HT-29 (cell line): Measurements from ENCODE around the gene KMO. TPM values are rescaled to one million over a fixed set of nuclear protein-coding genes. Genes with fewer than 3 reads are reported as not detected.
A peak's percentile ranks its signal among the peaks of the same experiment; 100 is the strongest.

Source experiments
- DNase-seq: peaks from one replicate; pipeline ENCODE4 v3.0.0-alpha.2; 2015; ENCODE audit warnings: low spot score
- total RNA-seq: library from RNA; depleted of rRNA; stranded (reverse); fragments of >200 nt; shearing (Covaris generic); gene quantifications from 2 replicates; pipeline ENCODE4 v1.2.3, GENCODE V29; 2014

Gene KMO
- total RNA-seq, 1 experiment from 2014 or later: not detected

DNA sequence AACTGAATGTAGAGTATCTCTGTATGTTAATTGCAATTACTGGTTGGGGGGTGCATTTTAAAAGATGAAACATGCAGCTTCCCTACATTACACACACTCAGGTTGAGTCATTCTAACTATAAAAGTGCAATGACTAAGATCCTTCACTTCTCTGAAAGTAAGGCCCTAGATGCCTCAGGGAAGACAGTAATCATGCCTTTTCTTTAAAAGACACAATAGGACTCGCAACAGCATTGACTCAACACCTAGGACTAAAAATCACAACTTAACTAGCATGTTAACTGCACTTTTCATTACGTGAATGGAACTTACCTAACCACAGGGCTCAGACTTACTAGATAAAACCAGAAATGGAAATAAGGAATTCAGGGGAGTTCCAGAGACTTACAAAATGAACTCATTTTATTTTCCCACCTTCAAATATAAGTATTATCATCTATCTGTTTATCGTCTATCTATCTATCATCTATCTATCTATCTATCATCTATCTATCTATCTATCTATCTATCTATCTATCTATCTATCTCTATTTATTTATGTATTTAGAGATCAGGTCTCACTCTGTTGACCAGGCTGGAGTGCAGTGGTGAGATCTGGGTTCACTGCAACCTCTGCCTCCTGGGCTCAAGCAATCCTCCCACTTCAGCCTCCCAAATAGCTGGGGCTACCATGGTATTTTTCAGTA lies 60.2 kb downstream of the KMO start:
- DNase-seq: no peak

DNA sequence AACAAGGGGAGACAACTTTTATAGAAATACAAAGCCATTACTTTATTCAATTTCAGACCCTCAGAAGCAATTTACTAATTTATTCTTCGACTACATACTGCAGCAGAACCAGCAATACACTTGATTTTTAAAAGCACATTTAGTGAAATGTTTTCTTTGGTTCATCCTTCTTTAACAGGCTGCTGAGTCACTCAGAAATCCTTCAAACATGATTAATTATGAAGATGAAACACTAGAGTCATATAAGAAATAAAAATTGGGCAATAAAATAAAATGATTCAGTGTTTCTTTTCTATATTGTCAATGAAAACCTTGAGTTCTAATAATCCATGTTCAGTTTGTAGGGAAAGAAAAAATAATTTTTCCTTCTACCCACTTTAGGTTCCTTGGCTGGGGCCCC lies 61.0 kb downstream of the KMO start:
- no peak for DNase-seq

DNA sequence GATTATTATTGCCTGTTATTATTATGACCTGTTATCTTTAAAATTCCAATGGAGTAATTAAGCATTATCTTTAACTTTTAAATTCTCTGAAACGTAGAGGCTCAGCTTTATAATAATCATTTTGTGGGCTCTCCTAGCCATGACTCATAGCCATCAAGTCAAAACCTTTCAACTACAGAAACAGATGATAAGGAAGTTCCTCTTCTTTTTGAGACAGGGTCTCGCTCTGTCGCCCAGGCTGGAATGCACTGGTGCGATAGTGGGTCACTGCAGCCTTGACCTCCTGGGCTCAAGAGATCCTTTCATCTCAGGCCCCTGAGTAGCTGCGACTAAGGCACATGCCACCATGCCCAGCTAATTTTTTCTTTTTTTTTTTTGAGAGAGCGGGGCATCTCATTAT lies 64.5 kb downstream of the KMO start:
- no peak for DNase-seq

DNA sequence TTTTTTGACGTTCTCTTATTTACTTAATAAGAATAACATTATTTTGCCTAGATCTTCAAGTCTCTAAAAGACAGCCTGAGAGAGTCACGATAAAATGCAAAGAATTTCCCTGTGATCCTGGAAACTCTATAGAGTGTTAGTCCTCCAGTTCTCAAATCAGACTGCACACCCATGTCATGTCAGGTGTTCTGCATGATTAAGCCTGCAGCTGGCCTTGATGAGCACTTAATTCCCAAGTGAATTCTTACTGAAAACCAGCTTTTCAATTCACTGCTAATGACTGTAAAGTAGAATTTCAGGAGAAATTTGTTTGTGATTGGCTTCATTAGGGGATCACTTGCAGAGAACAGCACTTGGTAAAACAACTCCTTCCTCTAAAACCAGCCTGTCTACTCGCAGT lies 66.1 kb downstream of the KMO start:
- DNase-seq: no peak

DNA sequence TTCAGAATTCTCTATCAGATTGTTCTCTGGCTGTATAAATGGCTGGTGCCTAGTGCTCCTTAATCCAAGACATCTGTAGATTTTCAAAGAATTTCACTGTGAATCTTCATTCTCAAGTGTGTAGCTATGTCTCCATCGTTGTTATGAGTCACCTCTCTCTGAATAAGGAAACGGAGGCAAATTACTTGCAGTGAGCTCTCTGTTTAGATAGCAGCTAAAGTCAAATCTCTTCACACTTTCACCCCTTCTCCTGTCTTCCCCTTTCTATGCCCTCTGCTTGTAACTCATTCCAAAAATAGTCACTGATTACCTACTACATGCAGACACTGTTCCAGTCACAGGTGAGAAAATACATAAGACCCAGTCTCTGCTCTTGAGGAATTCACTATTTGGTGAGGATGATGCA lies 68.3 kb downstream of the KMO start:
- DNase-seq: no peak

DNA sequence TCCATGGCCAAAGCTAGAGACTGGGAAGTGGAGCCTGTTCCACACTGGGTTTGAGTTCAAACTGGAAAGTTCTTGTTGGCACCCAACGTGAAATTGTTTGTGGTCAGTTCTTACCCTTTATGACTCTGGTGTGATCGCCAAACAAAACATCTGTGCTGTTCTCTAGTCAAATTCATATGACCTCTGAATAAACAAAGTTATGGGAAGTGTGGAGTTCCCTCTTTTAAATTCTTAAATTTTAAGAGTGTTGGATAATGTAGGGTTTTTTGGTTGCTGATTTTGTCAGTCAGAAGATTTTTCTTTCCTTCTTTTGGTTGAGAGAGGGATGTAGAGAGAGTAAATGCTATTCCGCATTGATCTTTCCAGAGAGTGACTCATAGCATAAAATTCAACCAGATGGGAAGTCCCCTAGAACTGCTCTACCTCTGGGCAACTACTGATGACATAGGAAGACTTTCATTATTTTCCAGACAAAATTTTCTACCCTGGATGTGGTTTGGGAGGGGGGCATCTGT lies 71.6 kb downstream of the KMO start:
- no peak for DNase-seq

DNA sequence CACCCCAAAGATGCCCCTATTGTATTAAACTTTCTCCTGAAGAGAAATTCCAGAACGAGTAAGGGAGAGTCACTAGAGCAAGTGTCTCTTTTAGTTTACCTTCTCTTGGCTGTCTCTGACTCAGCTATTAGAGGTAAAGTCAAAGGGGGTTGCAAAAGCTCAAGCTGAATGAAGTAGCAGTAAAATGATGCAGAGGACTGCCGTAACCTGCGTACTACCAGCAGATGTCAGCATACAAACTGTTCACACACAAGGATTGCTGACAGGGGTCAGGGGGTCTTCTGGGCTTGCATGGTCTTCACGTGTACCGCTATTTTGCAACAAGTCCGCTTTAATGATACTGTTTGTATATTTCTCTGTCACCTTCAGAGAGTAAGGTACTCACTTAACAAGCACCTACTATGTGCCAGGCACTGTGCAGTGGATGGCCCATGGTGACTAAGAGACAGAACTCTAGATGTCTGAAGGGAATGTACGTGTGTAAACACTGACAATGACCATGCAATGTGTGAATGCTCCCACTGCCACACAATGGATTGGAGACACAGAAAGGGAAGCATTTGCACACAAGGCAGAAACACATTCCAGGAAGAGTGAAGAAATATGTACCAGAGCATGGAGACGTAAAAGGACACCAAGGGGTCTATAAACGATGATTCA lies 73.1 kb downstream of the KMO start:
- no peak for DNase-seq

DNA sequence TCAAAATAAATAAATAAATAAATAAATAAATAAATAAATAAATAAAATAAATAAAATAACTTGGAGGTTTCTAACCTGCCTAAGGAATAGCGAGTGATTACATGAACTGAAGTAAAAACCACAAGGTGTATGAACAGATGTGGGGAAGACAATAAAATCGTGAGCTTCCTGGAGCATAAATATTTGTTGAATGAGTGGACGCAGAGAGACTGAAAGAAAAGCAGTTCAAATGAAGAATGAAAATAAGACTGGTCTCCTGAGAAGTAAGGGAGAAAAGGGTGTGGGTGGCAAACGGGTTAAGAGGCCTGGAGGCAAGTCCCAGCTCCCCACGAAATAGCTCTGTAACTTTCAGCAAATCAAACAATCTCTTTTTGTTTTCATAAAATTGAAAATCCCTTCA lies 74.4 kb downstream of the KMO start:
- DNase-seq: no peak

DNA sequence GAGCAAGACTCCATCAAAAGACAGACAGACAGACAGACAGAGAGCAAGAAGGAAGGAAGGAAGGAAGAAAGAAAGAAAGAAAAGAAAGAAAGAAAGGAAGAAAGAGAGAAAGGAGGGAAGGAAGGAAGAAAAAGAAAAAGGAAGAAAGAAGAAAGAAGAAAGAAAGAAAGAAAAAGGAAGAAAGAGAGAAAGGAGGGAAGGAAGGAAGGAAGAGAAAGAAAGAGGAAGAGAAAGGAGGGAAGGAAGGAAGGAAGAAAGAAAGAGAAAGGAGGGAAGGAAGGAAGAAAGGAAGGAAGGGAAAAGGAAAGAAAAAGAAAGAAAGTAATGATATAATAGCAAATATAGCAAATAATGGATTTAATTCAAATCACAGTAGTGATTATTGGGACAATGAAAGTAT lies 75.3 kb downstream of the KMO start:
- no peak for DNase-seq

DNA sequence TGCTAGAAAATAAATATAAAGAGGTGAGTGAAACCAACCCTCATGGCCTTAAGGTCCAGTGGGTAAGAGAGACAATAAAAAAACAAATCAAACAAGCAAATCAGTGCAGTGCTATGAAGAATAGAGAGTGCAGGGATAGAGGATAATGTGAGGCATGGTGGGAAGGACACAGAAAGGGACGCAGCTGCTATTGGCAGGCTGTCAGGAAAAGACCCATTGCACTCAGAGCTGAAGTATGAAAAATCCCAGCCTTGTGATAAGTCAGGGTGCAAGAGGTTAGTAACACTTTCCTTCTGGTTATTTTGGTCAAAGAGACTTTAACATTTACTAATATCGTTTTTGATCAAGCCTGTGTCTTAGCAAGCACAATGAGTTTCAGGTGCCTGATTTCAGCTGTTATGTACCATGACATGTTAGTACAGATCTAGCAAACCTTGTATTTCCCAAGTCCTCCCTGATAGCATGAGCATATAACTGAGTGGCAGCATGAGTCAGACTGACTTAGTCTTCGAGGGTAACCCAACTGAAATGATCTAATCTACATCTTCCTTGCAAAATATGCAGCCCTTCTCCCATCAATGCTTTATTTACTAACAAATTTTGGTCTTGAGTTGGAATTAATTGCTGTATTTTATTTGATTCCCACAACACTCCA lies 76.3 kb downstream of the KMO start:
- DNase-seq: no peak

DNA sequence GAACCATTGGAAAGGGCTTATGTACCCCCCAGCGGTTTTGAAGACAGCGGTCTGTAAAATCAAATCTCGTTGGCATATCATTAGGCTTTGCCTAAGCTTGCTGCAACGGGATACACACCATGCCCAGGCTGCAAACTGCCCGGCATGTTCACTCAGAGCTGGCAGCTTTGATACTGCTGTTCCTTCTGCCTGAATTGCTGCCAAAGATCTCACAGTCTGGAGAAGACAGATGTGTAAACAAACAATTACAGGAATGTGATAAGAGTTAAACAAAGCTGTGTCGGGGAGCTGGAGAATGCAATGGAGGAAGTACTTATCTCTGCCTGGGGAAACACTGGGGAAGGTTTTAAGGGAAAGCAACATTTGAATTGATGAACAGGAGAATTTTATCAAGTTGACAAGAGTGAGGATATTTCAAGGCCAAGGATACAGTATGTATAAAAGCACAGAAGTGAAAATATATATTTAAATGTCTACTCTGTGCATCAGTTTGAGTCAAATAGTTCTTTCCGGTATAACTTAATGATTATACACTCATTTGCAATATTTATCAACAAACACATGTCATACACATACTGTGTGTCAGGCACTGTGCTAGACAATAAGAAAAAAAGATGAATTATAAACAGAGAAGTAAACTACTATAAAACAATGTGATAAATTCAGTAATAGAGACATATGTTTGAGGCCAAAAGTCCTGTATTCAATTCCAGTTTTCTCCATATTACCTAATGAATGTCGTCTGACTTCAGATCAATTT lies 78.1 kb downstream of the KMO start:
- DNase-seq: no peak

DNA sequence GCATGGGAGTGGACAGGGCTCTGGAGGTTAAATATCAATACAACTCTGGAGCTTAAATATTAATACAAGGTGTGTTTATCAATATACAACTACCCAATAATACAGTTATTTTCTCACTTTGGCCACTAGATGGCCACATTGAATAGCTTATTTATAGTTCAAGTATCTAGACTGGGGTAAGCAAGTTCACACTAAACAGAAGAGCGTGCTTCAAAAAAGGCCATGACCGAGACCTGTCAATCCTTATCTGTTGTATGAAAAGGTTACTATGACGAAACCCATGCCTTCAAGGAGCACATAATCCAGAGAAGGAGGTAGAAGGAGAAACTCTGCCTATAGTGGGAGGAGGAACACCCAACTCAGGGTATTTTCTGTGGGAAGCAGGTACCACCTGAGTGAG lies 78.9 kb downstream of the KMO start:
- DNase-seq: peak; percentile 79

DNA sequence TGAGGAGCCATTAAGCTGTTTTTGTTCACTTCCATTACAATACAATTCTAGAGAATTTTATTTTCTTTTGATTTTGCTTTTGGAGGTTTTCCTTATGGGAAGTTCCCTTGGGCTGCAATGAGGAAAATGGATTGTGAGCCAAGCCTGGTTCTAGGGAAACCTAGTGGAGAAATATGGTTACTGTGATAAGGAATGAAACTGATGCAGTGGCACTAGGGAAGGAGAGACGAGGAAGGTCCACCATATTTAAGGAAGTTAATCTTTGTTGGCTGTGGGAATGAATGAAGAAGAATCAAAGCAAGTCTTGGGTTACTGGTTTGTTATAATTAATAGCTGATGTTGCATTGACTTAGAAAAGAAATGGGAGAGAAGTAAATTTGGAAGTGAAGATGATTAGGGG lies 79.6 kb downstream of the KMO start:
- DNase-seq: no peak

DNA sequence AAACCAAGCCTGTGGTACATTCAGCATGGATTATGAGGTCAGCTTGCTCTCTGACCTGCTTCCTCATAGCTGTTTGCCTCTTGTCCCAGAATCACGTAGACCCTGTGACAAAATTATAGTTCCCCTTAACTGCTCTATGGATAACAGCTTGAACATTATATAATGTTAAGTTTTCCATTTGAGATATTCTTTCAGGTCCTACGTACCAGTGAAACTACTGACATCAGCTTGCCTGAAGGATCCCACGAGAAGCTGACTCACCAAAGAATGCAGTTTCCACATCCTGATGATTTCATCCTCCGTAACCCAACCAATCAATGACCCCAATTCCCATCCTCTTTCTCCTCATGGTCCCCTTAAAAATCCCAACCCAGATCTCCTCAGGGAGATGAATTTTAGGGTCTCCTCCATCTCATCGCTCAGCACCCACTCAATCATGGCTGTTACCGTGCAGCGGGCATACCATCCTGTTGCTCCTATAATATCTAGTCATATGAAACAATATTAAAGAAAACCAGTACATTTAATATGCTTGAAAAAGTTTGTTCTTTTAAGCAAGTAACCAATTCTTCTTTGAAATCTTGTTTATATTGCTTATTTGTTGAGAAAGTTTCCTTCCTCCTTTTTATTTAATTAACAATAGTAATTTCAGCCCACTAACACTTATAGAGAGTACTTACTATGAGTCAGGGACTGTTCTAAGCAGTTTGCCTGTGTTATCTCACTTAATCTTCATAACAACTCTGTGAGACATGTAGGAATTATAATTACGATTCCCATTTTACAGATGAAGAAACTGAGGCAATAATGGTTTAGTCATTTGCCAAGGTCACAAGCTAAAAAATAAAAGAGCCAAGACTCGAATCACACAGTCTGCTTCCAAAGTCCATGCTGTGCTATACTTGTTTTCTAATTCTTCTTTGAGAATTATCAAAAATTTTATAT lies 80.6 kb downstream of the KMO start:
- DNase-seq: no peak

DNA sequence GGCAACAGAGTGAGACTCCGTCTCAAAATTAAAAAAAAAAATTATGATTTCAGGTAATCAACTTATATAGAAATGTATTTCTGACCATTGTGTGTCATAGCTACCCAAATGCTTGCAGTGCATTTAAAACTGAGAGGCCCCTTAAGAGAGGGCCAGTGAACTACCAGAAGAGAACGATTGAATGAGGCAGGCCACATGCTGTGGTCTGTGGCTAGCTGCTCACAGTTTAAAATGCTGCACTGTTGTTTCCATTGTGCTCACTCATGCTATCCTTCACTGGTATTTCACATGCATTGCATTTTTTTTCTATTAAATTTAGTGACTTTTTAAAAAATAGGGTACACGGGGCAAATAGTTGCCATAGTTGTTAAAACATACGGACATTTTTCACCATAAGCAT lies 82.0 kb downstream of the KMO start:
- DNase-seq: no peak

DNA sequence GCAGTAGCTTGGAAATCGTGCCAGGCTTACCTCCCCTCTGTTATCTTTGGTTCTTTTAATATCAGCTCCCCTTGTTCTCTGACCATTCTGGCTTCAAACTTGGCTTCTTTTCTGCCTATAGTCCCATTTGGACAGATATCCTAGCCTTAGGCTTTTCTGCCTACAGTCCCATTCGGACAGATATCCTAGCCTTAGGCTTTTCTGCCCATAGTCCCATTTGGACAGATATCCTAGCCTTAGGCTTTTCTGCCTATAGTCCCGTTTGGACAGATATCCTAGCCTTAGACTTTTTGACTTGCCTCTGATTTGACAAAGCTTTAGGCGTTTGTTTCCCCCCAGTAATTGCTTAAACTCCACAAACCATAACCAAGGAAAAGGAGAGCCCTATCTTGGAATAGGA lies 82.4 kb downstream of the KMO start:
- DNase-seq: no peak

DNA sequence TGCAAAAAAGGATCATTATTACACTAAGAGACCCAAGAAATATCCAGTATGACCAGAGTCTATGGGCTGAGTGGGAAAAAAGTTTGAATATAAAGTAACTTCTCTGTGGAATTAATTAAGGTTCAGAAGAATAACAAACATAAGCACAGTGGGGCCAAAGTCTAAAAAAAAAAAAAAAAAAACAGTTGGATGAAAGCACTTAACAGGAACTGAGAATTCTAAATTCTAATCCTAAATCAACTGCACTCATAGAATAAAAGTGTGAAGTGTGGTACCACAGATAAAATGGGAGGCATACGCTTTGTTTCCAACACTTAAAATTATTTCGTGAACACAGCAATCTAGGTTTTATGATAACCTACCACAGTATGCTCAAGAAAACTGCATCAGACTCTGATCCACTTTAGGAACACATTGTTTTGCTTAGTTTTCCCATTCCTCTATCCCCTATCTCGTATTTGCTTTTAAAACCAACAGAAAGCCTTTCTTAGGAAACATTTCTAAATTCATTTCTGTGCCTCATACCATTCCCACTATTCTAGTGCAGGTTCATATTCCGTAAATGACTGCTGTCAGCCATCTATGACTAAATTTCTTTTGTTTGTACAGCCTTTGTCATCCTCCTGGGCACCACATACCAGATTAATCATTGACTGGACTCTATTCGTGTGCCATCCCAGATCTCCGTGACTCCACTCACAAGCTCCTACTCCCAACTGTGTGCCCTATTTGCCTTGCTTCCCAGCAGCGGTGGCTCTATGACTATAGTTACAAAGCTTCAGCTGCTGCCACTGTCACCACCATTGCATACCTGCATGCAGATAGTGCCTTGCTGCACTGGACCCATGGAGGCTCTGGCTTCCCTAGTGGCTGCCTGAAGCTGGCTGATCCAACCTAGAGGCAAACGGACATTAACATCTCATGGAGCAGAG lies 83.1 kb downstream of the KMO start:
- peak; percentile 70 for DNase-seq

DNA sequence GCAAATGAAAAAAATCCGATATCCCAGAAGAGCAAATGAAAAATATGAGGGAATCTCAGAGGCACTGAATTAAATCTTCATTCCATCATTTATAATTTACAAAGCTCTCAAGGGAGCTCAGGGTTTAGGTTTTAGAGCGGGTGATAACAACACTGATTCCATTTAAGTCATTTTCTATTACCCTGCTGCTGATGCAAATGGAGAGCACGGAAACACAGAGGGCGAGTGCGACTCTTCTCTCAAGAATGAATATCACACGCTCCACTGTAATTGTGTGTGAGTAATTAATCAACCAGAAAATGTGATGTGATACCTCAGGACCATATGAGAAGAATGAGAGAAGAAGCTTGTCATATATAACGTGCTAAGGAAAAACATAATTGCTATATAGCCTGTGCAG lies 85.2 kb downstream of the KMO start:
- DNase-seq: no peak

DNA sequence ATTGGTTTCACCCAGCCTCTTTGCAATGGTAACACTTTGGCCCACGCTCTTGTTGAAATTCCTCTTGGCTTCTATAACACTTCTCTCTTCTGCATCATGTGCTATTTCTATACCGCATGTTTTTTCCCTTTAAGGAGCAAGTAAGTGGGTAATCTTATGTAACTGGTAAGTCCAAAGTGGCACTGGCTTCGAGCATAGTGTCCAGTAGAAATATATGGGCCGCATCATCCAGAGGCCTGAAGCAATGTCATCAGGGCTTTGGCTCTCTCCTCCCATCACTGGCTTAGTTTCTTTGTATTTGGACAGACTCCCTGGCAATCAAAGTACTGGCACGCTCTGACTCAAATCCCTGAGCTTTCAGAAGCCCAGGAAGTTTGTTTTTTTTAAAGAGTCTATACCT lies 90.5 kb downstream of the KMO start:
- DNase-seq: no peak

DNA sequence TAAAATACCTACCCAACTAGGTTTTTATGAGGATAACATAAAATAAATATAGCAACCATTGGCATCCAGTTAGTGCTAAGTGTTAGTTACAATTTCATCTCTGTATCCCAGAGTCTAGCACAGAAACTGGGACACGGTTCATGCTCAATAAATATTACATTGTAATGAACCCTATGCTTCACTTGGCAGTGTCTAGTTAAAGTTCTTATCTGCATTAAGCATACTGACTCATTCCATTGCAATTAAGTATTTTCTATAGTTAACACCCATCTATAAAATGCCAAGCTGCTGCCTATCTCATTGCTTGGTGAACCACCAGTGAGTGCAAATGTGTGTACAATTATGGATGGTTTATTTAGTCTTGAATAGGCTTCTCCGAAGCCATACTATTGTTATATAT lies 92.8 kb downstream of the KMO start:
- DNase-seq: peak; percentile 31
